ENCODE results near the gene VAMP4.
A peak's percentile ranks its signal among the peaks of the same experiment; 100 is the strongest.
"Not testable (repeated sequence)": the region's sequence is repeated elsewhere in the genome, so short reads cannot be mapped to it uniquely, and the experiment has no call there.

VAMP4 gene

DNA sequence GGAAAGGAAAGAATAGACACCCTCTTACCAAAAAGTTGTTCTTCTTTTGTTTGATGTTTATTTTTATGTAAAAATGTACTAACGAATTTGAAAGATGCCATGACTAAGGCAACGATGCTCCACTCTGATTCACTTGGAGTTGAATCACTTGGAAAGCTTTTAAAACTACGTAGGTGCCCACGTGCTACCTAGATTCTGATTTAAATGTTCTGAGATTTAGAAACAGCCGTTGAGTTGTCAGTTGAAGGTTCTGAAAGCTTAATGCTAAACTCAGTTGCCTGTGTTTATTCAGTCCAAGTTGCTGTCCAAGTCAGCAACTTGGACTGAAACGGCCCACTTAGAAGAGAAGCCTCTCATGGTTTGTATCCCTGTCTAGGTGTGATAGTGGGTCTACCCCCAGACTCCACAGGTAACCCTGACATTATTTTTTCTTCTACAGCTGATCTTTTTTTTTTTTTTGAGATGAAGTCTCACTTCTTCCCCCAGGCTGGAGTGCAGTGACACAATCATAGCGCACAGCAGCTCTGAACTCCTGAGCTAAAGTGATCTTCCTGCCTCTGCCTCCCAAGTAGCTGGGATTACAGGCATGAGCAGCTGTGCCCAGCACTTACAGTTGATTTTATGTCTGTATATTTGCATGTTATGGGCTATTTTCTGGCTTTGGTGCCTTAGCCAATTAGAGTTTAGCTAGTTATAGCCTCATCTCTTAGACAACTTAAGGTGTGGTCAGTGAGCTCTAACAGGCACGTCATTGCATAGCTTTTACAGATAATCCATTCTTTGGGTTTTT, 1.4 kb upstream of the VAMP4 start:
- Histone ChIP-seq H3K27ac (ENCODE audit: low read depth, low read length) (peak overlapping the region; percentile 99), H3K36me3 (ENCODE audit: control insufficient read depth, insufficient read depth, low read length) (no peaks in the 10 kb centered on the region), H3K4me3 (ENCODE audit: low read length) (peak overlapping the region; percentile 97)

DNA sequence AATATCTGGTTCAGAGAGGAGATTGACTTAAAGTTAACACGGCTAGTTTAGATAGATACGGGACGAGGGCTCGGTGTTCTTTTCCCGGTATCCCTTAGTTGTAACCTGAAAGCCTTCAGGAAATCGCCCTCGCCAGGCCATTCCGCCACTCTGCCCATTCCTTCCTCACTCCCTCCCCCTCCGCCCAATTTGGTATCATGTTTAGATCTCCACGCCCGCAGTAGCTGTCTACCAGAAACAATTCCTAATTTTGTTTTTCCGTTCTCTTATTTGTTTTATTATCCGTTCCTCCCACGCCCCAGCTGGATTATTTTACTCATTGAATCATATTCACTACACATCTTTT, 685 bp upstream of the VAMP4 start:
- peak overlapping the region; percentile 98 for H3K9ac ChIP-seq (ENCODE audit: low read length)
- H3K4me1 ChIP-seq (ENCODE audit: control insufficient read depth, insufficient read depth, low read length), result peaks cover 15% of the 10 kb centered on the region
- no peaks in the 10 kb centered on the region for H3K36me3 ChIP-seq (ENCODE audit: control insufficient read depth, insufficient read depth, low read length)
- H3K27ac ChIP-seq (ENCODE audit: low read depth, low read length), result peak overlapping the region; percentile 99
- peak overlapping the region; percentile 97 for H3K4me3 ChIP-seq (ENCODE audit: low read length)
- H3K27me3 ChIP-seq (ENCODE audit: control insufficient read depth, insufficient read depth, low read length), result no peaks in the 10 kb centered on the region

More for the DNA sequence above, 1.4 kb upstream of the VAMP4 start:
- peaks cover 15% of the 10 kb centered on the region for H3K4me1 ChIP-seq (ENCODE audit: control insufficient read depth, insufficient read depth, low read length)
- no peak overlapping the region for H3K9ac ChIP-seq (ENCODE audit: low read length)
- H3K27me3 ChIP-seq (ENCODE audit: control insufficient read depth, insufficient read depth, low read length), result no peaks in the 10 kb centered on the region

DNA sequence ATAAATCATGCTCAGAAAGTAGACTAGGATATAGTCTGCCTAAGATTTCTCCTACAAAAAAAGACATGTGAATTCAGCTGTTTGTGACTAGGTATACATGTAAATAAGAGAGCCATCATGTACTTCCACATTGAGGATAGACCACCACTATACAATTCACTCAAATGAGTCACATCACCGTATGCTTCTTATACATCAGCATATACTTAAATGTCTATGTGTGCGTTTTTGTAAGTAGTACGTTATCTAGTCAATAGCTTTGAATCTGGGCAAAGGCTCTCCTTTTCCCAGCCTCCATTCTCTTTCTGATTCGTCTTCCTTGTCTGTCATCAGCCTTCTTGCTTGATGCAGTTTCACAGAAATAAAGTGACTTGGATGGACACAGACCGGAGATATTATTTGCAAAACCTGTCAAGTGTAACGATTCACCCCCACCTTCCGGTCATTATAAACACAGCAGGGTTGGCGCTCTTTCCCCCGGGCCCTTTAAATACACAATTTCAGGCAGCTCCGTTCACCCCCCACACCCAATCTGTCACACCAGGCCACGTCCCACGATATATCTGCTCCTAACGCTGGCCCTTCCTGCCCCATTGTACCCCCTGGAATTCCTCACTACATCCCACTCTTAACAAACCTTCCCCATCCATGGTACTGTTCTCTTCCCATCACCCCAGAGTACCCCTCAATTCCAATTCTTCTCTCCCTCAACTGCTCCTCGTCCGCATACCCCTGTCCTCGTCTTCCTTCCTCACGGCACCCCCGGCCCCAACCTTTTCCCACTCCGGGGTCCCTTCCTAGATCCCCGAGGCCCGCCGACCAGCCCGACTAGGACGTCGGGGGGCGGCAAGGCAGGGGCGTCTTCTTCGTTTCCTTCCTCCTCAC, 636 bp downstream of the VAMP4 start:
- H3K9ac ChIP-seq (ENCODE audit: low read length), result peak overlapping the region; percentile 92
- peaks cover 15% of the 10 kb centered on the region for H3K4me1 ChIP-seq (ENCODE audit: control insufficient read depth, insufficient read depth, low read length)
- H3K4me3 ChIP-seq (ENCODE audit: low read length), result peak overlapping the region; percentile 97
- H3K36me3 ChIP-seq (ENCODE audit: control insufficient read depth, insufficient read depth, low read length), result no peaks in the 10 kb centered on the region
- H3K27me3 ChIP-seq (ENCODE audit: control insufficient read depth, insufficient read depth, low read length), result no peaks in the 10 kb centered on the region
- peak overlapping the region; percentile 99 for H3K27ac ChIP-seq (ENCODE audit: low read depth, low read length)

DNA sequence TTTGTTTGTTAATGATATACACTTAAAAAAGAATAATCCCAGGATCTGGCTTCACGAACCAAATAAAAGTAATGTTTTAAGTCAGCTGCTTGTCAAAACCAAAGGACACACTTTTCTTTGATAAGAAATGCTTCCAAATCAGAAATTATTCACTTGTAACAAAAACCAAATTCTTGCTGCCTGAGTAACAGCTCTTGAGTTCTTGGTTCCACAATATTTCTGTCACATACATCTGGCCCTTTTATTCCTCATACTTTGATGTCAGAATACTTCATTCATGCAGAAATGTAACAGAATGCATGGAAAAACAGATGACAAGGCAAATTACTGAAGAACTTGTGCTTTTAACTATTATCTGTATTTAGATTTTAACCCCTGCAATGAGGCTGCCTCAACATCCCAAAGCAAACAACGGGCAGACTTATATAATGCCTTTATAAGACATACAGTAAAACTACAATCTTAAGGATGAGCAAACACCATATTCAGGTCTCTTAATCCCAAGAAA, 1.5 kb downstream of the VAMP4 start:
- no peaks in the 10 kb centered on the region for H3K36me3 ChIP-seq (ENCODE audit: control insufficient read depth, insufficient read depth, low read length)
- no peak overlapping the region for H3K9ac ChIP-seq (ENCODE audit: low read length)
- no peak overlapping the region for H3K27ac ChIP-seq (ENCODE audit: low read depth, low read length)
- peak overlapping the region; percentile 97 for H3K4me3 ChIP-seq (ENCODE audit: low read length)
- H3K27me3 ChIP-seq (ENCODE audit: control insufficient read depth, insufficient read depth, low read length), result no peaks in the 10 kb centered on the region
- peaks cover 15% of the 10 kb centered on the region for H3K4me1 ChIP-seq (ENCODE audit: control insufficient read depth, insufficient read depth, low read length)

DNA sequence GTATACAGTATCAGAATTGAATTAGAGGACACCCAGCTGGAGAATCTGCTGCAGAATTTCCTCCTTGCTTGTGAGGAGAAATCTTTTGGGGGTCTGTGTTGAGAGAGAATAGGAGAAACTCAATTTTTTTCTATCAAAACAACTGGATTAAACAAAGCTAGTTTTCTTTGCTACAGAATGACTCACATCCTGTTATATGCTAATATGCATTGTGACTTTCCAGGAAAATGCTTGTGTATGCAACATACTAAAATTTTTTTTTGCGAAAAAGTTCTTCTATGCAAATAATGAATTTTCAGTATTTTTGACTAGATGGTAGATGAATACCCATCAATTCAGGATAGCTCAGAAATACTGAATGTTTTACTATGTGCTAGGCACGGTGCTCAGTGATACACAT, 2.2 kb downstream of the VAMP4 start:
- Histone ChIP-seq H3K36me3 (ENCODE audit: control insufficient read depth, insufficient read depth, low read length) (no peaks in the 10 kb centered on the region), H3K9ac (ENCODE audit: low read length) (no peak overlapping the region), H3K4me1 (ENCODE audit: control insufficient read depth, insufficient read depth, low read length) (peaks cover 15% of the 10 kb centered on the region), H3K27ac (ENCODE audit: low read depth, low read length) (no peak overlapping the region), H3K27me3 (ENCODE audit: control insufficient read depth, insufficient read depth, low read length) (no peaks in the 10 kb centered on the region), H3K4me3 (ENCODE audit: low read length) (no peak overlapping the region)

DNA sequence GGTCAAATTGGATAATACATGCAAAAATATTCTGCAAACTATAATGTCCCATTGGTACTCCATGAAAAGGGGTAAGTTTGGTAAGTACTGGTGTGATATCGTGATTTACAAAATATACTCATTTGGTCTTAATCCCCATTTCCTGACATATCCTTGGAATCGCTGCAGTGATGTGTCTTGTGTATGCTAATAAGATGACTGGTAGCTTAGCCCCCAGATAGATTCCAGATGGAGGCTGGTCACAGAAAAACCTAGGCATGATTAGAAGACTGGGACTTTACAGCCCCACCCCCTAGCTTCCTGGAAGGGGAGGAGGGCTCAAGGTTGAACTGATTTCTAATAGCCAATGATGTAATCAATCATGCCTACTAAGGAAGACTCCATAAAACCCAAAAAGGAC, 3.0 kb downstream of the VAMP4 start:
- H3K27me3 ChIP-seq (ENCODE audit: control insufficient read depth, insufficient read depth, low read length), result no peaks in the 10 kb centered on the region
- H3K27ac ChIP-seq (ENCODE audit: low read depth, low read length), result no peak overlapping the region
- H3K4me1 ChIP-seq (ENCODE audit: control insufficient read depth, insufficient read depth, low read length), result peaks cover 15% of the 10 kb centered on the region
- no peaks in the 10 kb centered on the region for H3K36me3 ChIP-seq (ENCODE audit: control insufficient read depth, insufficient read depth, low read length)
- H3K4me3 ChIP-seq (ENCODE audit: low read length), result no peak overlapping the region
- no peak overlapping the region for H3K9ac ChIP-seq (ENCODE audit: low read length)

DNA sequence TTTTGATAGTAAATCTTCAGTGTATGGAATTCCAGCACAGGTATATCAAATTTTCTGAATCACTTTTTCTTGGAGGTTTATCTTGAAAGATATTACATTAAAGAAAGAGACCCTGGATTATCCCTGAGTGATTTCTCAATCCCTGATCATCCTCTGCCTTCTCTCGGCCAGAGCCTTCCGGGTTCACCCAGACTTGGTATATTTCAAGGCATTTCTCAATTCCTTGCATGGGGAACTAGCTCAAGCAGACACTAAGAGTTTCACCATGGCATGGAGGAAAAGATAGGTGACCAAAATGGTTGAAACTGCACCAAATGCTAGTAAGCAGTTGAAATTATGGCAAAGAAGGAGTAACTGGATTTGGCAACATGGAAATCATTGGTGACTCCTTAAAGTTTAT, 5.7 kb downstream of the VAMP4 start:
- H3K9ac ChIP-seq (ENCODE audit: low read length), result no peak overlapping the region
- no peak overlapping the region for H3K4me3 ChIP-seq (ENCODE audit: low read length)
- H3K27ac ChIP-seq (ENCODE audit: low read depth, low read length), result no peak overlapping the region
- no peaks in the 10 kb centered on the region for H3K27me3 ChIP-seq (ENCODE audit: control insufficient read depth, insufficient read depth, low read length)
- no peaks in the 10 kb centered on the region for H3K36me3 ChIP-seq (ENCODE audit: control insufficient read depth, insufficient read depth, low read length)
- peaks cover 8% of the 10 kb centered on the region for H3K4me1 ChIP-seq (ENCODE audit: control insufficient read depth, insufficient read depth, low read length)

DNA sequence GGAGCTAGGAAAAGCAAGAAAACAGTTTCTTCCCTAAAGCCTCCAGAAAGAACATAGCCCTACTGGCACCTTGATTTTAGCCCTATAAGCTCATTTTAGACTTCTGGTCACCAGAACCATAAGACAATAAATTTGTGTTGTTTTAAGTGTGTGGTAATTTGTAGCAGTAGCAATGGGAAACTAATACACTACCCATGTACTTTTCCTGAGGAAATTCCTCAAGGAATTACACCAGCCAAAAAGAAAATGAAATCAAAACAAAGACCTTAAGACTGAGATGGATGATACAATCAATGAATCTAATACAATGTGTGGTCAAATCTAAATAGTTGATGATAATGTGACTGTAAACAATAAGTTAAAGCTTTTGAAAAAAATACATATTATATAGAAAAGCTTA, 11.8 kb downstream of the VAMP4 start:
- Histone ChIP-seq H3K4me3 (ENCODE audit: low read length) (no peak overlapping the region), H3K4me1 (ENCODE audit: control insufficient read depth, insufficient read depth, low read length) (no peaks in the 10 kb centered on the region), H3K27me3 (ENCODE audit: control insufficient read depth, insufficient read depth, low read length) (no peaks in the 10 kb centered on the region), H3K36me3 (ENCODE audit: control insufficient read depth, insufficient read depth, low read length) (peaks cover 3% of the 10 kb centered on the region), H3K27ac (ENCODE audit: low read depth, low read length) (no peak overlapping the region), H3K9ac (ENCODE audit: low read length) (no peak overlapping the region)

DNA sequence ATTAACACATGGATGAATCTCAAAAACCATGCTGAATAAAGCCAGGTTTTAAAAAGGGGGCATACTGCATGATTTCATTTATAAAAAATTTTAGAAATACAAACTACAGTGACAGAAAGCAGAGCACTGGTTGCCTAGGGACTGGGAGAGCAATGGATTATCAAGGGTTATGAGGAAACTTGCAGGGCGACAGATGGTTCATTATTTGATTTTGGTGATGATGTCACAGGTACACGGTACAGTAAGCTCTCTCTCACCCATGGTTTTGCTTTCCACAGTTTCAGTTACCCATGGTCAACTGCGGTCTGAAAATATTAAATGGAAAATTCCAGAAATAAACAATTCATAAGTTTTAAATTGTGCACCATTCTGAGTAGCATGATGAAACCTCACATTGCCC, 14.1 kb downstream of the VAMP4 start:
- Histone ChIP-seq H3K4me3 (ENCODE audit: low read length) (no peak overlapping the region), H3K27ac (ENCODE audit: low read depth, low read length) (no peak overlapping the region), H3K9ac (ENCODE audit: low read length) (no peak overlapping the region), H3K36me3 (ENCODE audit: control insufficient read depth, insufficient read depth, low read length) (peaks cover 3% of the 10 kb centered on the region), H3K27me3 (ENCODE audit: control insufficient read depth, insufficient read depth, low read length) (no peaks in the 10 kb centered on the region), H3K4me1 (ENCODE audit: control insufficient read depth, insufficient read depth, low read length) (no peaks in the 10 kb centered on the region)

DNA sequence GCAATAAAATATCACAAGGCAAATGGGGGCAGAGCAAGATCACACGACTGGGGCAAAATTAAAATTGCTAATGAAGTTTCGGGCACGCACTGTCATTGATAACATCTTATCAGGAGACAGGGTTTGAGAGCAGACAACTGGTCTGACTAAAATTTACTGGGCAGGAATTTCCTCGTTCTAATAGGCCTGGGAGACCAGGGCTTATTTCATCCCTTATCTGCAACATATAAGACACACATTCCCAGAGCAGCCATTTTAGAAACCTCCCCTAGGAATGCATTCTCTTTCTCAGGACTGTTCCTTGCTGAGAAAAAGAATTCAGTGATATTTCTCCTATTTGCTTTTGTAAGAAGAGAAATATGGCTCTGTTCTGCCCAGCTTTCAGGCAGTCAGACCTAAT, 18.7 kb downstream of the VAMP4 start:
- H3K27me3 ChIP-seq (ENCODE audit: control insufficient read depth, insufficient read depth, low read length); H3K4me1 ChIP-seq (ENCODE audit: control insufficient read depth, insufficient read depth, low read length); H3K36me3 ChIP-seq (ENCODE audit: control insufficient read depth, insufficient read depth, low read length); H3K27ac ChIP-seq (ENCODE audit: low read depth, low read length); H3K9ac ChIP-seq (ENCODE audit: low read length); H3K4me3 ChIP-seq (ENCODE audit: low read length): not testable (repeated sequence)

DNA sequence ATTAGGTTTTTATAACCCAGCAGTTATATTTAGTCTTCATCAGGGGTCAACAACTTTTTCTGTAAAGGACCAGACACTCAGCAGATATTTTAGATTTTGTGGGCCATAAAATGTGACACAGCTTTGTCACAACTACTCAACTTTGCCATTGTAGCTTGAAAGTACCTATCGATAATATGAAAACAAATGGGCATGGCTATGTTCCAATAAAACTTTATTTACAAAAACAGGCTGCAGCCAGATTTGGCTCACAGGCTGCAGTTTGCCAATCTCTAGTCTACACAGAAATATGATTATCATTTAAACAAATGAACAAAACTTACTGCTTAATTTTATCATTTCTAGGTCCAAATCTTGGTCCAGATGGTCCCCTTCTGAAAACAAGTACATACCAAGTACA, 23.0 kb downstream of the VAMP4 start:
- Histone ChIP-seq H3K4me1 (ENCODE audit: control insufficient read depth, insufficient read depth, low read length) (peaks cover 4% of the 10 kb centered on the region), H3K36me3 (ENCODE audit: control insufficient read depth, insufficient read depth, low read length) (no peaks in the 10 kb centered on the region), H3K4me3 (ENCODE audit: low read length) (no peak overlapping the region), H3K27ac (ENCODE audit: low read depth, low read length) (no peak overlapping the region), H3K9ac (ENCODE audit: low read length) (no peak overlapping the region), H3K27me3 (ENCODE audit: control insufficient read depth, insufficient read depth, low read length) (no peaks in the 10 kb centered on the region)

DNA sequence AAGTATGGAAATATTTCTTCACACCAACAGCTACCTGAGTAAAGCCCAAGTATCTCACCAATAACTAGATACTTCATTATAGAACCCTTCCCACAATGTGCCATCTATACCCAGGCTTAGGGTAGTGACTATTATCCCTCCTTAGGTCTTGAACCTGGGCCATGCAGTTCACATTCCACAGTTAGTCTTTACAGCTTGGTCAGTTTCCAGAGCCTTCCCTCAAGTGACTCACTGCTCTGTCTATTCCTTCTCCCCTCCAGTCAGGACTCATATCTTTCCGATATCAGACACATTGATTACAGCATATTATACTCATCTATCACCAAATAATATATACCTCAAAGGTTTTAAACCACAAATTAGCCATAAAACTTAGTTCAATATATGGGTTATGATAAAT, 23.6 kb downstream of the VAMP4 start:
- H3K27ac ChIP-seq (ENCODE audit: low read depth, low read length), result no peak overlapping the region
- peaks cover 4% of the 10 kb centered on the region for H3K4me1 ChIP-seq (ENCODE audit: control insufficient read depth, insufficient read depth, low read length)
- no peaks in the 10 kb centered on the region for H3K27me3 ChIP-seq (ENCODE audit: control insufficient read depth, insufficient read depth, low read length)
- H3K9ac ChIP-seq (ENCODE audit: low read length), result no peak overlapping the region
- H3K4me3 ChIP-seq (ENCODE audit: low read length), result no peak overlapping the region
- peaks cover 2% of the 10 kb centered on the region for H3K36me3 ChIP-seq (ENCODE audit: control insufficient read depth, insufficient read depth, low read length)
